H1 (cell line): ENCODE data around the gene SPINK1. TPM values are rescaled to one million over a fixed set of nuclear protein-coding genes. Genes with fewer than 3 reads are reported as not detected.

Experiments
- CBX8 ChIP-seq: fragments of 300-800, 300-1000 bp; sonication (generic); IDR thresholded peaks from 2 replicates; pipeline ENCODE4 v1.7.1; 2016; ENCODE audit warnings: low read depth, low read length, borderline replicate concordance
- CHD2 ChIP-seq: IDR thresholded peaks from 2 replicates; pipeline ENCODE4 v1.6.1; 2012; ENCODE audit warnings: low read length, improper control_type of control experiment
- CTBP2 ChIP-seq: IDR thresholded peaks from 2 replicates; pipeline ENCODE4 v1.7.0; 2011; ENCODE audit warnings: borderline replicate concordance, mild to moderate bottlenecking, moderate library complexity, mixed read lengths, low read length; ENCODE audit not compliant: insufficient read depth, insufficient read length
- HDAC2 ChIP-seq, 2 experiments: fragments of 300-600 bp in 1 of 2; sonication (generic) in 1 of 2; IDR thresholded peaks; 2 replicates each; pipeline ENCODE4 v1.6.1; 2011 to 2012; ENCODE audit warnings: low read depth in 2 of 2, low read length in 2 of 2, mild to moderate bottlenecking in 2 of 2, moderate library complexity in 2 of 2, borderline replicate concordance in 1 of 2, inconsistent platforms in 1 of 2
- NANOG ChIP-seq: IDR thresholded peaks from 2 replicates; pipeline ENCODE4 v1.6.1; 2011; ENCODE audit warnings: low read length, low read depth, mild to moderate bottlenecking, inconsistent platforms; ENCODE audit not compliant: insufficient read depth, poor library complexity, severe bottlenecking
- RNF2 ChIP-seq: fragments of 200-900, 300-1000 bp; sonication (generic); IDR thresholded peaks from 2 replicates; pipeline ENCODE4 v1.7.1; 2016; ENCODE audit warnings: borderline replicate concordance, low read depth, mild to moderate bottlenecking, antibody characterized with exemption, low read length; ENCODE audit not compliant: poor library complexity, severe bottlenecking; ENCODE audit errors: missing control alignments
- SP4 ChIP-seq: IDR thresholded peaks from 2 replicates; pipeline ENCODE4 v1.6.1; 2012; ENCODE audit warnings: low read length, inconsistent platforms
- TCF12 ChIP-seq: IDR thresholded peaks from 2 replicates; pipeline ENCODE4 v1.6.1; 2011; ENCODE audit warnings: low read depth, mild to moderate bottlenecking, low read length
- polyA plus RNA-seq, 7 experiments: library from polyadenylated mRNA; depleted of rRNA in 3 of 7; stranded (reverse) in 5 of 7; unstranded in 2 of 7; fragments of >200 nt in 5 of 7; fragments of 200-250 nt in 2 of 7; gene quantifications; 1 replicate in 5 of 7; 2 replicates in 1 of 7; 4 replicates in 1 of 7; pipeline versions ENCODE4 v1.2.1 to v1.2.3, GENCODE V29; 2011 to 2013; ENCODE audit warnings: missing spikeins in 2 of 7, mixed read lengths in 2 of 7
- total RNA-seq: library from RNA; stranded (reverse); fragmentation: NEBNext Ultra II Directional; extraction: Animal tissue kit (Norgen Biotek cat#: 25700); gene quantifications from 2 replicates; pipeline ENCODE4 v1.2.1, GENCODE V29; 2021
- TF ChIP-seq, protein P1 (sequence below): IDR thresholded peaks from 2 replicates; pipeline ENCODE4 v1.6.1; 2012; ENCODE audit warnings: inconsistent platforms
- TF ChIP-seq, protein P2 (sequence below): IDR thresholded peaks from 2 replicates; pipeline ENCODE4 v1.6.1; 2012; ENCODE audit warnings: low read length, inconsistent platforms

Gene SPINK1
- total and polyA plus RNA-seq, 2 of the 8 experiments (the other 6 are each of a cell fraction or from before 2014, with no cell fraction given) = 0.48 to 1.3 TPM

- TF ChIP-seq TCF12 (no peak), CBX8 (no peak), SP4 (0 out of 2 replicates have a peak, but pooled peaks have one; percentile 15), RNF2 (no peak), NANOG (no peak), HDAC2 (IDR thresholded peaks at IDR 0.05; ENCODE audit: borderline replicate concordance in 1 of 2, low read depth in 2 of 2, low read length in 2 of 2) (no peak), CTBP2 (no peak), CHD2 (0 out of 2 replicates have a peak, but pooled peaks have one; percentile 8)
- TF ChIP-seq, protein P1, sequence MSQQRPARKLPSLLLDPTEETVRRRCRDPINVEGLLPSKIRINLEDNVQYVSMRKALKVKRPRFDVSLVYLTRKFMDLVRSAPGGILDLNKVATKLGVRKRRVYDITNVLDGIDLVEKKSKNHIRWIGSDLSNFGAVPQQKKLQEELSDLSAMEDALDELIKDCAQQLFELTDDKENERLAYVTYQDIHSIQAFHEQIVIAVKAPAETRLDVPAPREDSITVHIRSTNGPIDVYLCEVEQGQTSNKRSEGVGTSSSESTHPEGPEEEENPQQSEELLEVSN = no peak
- TF ChIP-seq, protein P2, sequence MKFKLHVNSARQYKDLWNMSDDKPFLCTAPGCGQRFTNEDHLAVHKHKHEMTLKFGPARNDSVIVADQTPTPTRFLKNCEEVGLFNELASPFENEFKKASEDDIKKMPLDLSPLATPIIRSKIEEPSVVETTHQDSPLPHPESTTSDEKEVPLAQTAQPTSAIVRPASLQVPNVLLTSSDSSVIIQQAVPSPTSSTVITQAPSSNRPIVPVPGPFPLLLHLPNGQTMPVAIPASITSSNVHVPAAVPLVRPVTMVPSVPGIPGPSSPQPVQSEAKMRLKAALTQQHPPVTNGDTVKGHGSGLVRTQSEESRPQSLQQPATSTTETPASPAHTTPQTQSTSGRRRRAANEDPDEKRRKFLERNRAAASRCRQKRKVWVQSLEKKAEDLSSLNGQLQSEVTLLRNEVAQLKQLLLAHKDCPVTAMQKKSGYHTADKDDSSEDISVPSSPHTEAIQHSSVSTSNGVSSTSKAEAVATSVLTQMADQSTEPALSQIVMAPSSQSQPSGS = peak; percentile 75; the same call in 1 of the 2 replicates
Observed at GRCh38 chr5:147853372-147853987, 22.0 kb upstream of the SPINK1 start (continued).
